Measurements from ENCODE around the gene ATP1A1.

GRCh38 chr1:116356673-116357072, 16.4 kb upstream of the ATP1A1 start:
- no peak for TF ChIP-seq CTCF (conservative IDR thresholded peaks at IDR 0.05; ENCODE audit: low read depth, low read length)
- no peak for TF ChIP-seq EZH2 (IDR thresholded peaks at IDR 0.05; ENCODE audit: low read length, unreplicated experiment)

Measured in PC-3 (cell line).